Heart left ventricle (tissue), 16 donors: Measurements from ENCODE around the gene VPS29. TPM values are rescaled to one million over a fixed set of nuclear protein-coding genes. Genes with fewer than 3 reads are reported as not detected.

Experiments
- ATAC-seq, 4 donors: fragments of 200-7000 bp; cut with Tn5 transposase; one replicate each; pipeline ENCODE4 v1.9.1; 2020 to 2022; ENCODE audit warnings: moderate library complexity in 4 of 4, mild to moderate bottlenecking in 3 of 4, moderate number of reproducible peaks in 1 of 4
- DNase-seq, 5 donors: peaks; one replicate each; pipeline ENCODE4 v3.0.0-alpha.2; 2020
- H3K27ac ChIP-seq, 12 donors: fragments of 200-600 bp; sonication (generic) in 4 of 12; one replicate each; pipeline versions ENCODE4 v1.5.0 to v1.8.0; 2016 to 2022; ENCODE audit warnings: mild to moderate bottlenecking in 2 of 12
- H3K27me3 ChIP-seq, 9 donors: fragments of 200-600 bp; sonication (generic) in 2 of 9; one replicate each; pipeline versions ENCODE4 v1.5.1 to v1.8.0; 2016 to 2022; ENCODE audit warnings: mild to moderate bottlenecking in 3 of 9
- H3K36me3 ChIP-seq, 9 donors: fragments of 200-600 bp; sonication (generic) in 2 of 9; one replicate each; pipeline versions ENCODE4 v1.5.0 to v1.8.0; 2018 to 2022; ENCODE audit warnings: mild to moderate bottlenecking in 2 of 9
- H3K4me1 ChIP-seq, 12 donors: fragments of 200-600 bp; sonication (generic) in 4 of 12; one replicate each; pipeline versions ENCODE4 v1.5.0 to v1.8.0; 2016 to 2022; ENCODE audit warnings: mild to moderate bottlenecking in 3 of 12
- H3K4me3 ChIP-seq, 12 donors: fragments of 200-600 bp; sonication (generic) in 4 of 12; one replicate each; pipeline versions ENCODE4 v1.5.0 to v1.8.0; 2017 to 2022; ENCODE audit warnings: mild to moderate bottlenecking in 9 of 12, moderate library complexity in 4 of 12
- H3K9me3 ChIP-seq, 12 donors: fragments of 200-600 bp; sonication (generic) in 4 of 12; one replicate each; pipeline versions ENCODE4 v1.5.0 to v1.8.0; 2016 to 2022; ENCODE audit warnings: mild to moderate bottlenecking in 1 of 12
- POLR2A ChIP-seq, 2 donors: fragments of 450-650 bp; IDR thresholded peaks; one replicate each; pipeline ENCODE4 v1.6.1; 2017; ENCODE audit warnings: antibody characterized with exemption in 2 of 2, mild to moderate bottlenecking in 2 of 2, moderate library complexity in 2 of 2
- WGBS, 4 donors: extraction: QIAGEN DNeasy Blood & Tissue Kit in 2 of 4; methylation state at CpG; one replicate each; pipeline versions ENCODE4 v1.1.5 to v1.1.7; 2013 to 2018; 5-methylcytosine and 5-hydroxymethylcytosine counted together
- intact Hi-C, 10 donors: fragments of 100-400 bp; cut with DNase I; formaldehyde crosslinking; loops; one replicate each; pipeline versions ENCODE4 v1.11.1 to v1.14.2; 2022
- polyA plus RNA-seq, 2 donors: library from polyadenylated mRNA; stranded (reverse); fragments of 200-250 nt; gene quantifications; one replicate each; pipeline ENCODE4 v1.2.3, GENCODE V29; 2013
- total RNA-seq, 9 donors: library from RNA; depleted of rRNA in 2 of 9; stranded (reverse); fragments of >200 nt in 2 of 9; fragmentation: NEBNext Ultra II Directional in 3 of 9; extraction: Animal tissue kit (Norgen Biotek cat#: 25700) in 3 of 9; gene quantifications; one replicate each; pipeline versions ENCODE4 v1.1.0 to v1.2.4, GENCODE V29; 2016 to 2023
- TF ChIP-seq, protein P1 (sequence below), 12 donors: fragments of 200-600 bp; sonication (generic) in 4 of 12; IDR thresholded peaks; one replicate each; pipeline versions ENCODE4 v1.5.0 to v1.8.0; 2018 to 2022; ENCODE audit warnings: antibody characterized with exemption in 12 of 12, mild to moderate bottlenecking in 5 of 12
- donor health status: ischemic (EF 13 %, LVEDD 7.1; RV severe dilation, severe dysfunction).
- donor health status: healthy with polysubstance abuse.
- donor health status: DM: no; HTN: yes; CAD: no.
- donor health status: DM: no; HTN: no; CAD: no.
- donor health status: ischemic (EF 25% LVEDD 6.9; RV normal size, moderate dysfunction).
- donor health status: ischemic (EF 25% LVEDD 5.7; RV mildly dilated, moderate dysfunction).
- donor health status: healthy.
- donor health status: DM: yes; HTN: yes; CAD: no.
- donor health status: ischemic (EF 35%, LVEDD 5.7; RV mildly dilated, moderate dysfunction).
- donor health status: nonischemic (EF 11% LVEDD 7.7; RV severe dilation, severe dysfunction).
- donor health status: DM: yes; HTN: yes; CAD: no.
- donor health status: PGD.
- donor health status: ischemic (EF 29% LVEDD 5.4; RV normal size, mild dysfunction).
- donor health status: nonischemic (EF 23%, LVEDD 6.1; RV moderate dilation, normal function).

VPS29 gene
- total and polyA plus RNA-seq, 11 donors, result 66.7 to 191 (median 89.8) TPM

DNA sequence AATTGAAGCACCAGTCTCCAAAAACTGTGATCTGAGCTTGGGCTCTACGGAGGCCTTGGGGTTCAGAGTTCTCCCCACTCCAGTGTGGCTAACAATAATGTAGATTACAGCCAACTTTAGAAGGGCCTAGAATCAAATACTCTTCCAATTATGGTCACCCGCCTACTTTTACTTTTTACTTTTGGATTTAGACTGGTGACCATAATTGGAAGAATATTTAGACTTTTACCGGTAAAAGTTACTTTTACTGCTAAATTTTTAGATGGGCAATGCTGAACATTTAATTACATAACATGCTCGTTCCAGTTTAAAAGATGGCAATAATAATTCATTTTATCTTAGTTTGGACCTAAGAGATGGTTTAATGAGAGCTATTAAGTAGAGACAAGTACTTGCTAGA is 42.1 kb upstream of the VPS29 start:
- ATAC-seq, result no peak
- TF ChIP-seq POLR2A (IDR thresholded peaks at IDR 0.05), result no peak
- TF ChIP-seq, protein P1, sequence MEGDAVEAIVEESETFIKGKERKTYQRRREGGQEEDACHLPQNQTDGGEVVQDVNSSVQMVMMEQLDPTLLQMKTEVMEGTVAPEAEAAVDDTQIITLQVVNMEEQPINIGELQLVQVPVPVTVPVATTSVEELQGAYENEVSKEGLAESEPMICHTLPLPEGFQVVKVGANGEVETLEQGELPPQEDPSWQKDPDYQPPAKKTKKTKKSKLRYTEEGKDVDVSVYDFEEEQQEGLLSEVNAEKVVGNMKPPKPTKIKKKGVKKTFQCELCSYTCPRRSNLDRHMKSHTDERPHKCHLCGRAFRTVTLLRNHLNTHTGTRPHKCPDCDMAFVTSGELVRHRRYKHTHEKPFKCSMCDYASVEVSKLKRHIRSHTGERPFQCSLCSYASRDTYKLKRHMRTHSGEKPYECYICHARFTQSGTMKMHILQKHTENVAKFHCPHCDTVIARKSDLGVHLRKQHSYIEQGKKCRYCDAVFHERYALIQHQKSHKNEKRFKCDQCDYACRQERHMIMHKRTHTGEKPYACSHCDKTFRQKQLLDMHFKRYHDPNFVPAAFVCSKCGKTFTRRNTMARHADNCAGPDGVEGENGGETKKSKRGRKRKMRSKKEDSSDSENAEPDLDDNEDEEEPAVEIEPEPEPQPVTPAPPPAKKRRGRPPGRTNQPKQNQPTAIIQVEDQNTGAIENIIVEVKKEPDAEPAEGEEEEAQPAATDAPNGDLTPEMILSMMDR (IDR thresholded peaks at IDR 0.05), result no peak
- no peak for DNase-seq
- H3K9me3 ChIP-seq, result no peaks in the 10 kb centered on the region
- intact Hi-C loops, result loop anchor here in 3 of 10 donors (5.0 kb wide), 1 partner anchor 38 kb away; the partner anchor contains the start of gene PPTC7 (in 3 of the 3)
- H3K4me3 ChIP-seq, result peak overlapping the region in 1 of 12 donors; percentile 9
- WGBS, 4 donors, result 74 to 85% (median 82%) methylated on average over 4 of the region's 4 CpGs
- H3K27me3 ChIP-seq, result no peaks in the 10 kb centered on the region
- H3K4me1 ChIP-seq, result peaks cover 13 to 62% (median 37%) of the 10 kb centered on the region in 12 donors
- peaks cover 0 to 39% (median 19%) of the 10 kb centered on the region in 9 donors for H3K36me3 ChIP-seq
- H3K27ac ChIP-seq, result peak overlapping the region; percentile 40 to 91 (median 79)

DNA sequence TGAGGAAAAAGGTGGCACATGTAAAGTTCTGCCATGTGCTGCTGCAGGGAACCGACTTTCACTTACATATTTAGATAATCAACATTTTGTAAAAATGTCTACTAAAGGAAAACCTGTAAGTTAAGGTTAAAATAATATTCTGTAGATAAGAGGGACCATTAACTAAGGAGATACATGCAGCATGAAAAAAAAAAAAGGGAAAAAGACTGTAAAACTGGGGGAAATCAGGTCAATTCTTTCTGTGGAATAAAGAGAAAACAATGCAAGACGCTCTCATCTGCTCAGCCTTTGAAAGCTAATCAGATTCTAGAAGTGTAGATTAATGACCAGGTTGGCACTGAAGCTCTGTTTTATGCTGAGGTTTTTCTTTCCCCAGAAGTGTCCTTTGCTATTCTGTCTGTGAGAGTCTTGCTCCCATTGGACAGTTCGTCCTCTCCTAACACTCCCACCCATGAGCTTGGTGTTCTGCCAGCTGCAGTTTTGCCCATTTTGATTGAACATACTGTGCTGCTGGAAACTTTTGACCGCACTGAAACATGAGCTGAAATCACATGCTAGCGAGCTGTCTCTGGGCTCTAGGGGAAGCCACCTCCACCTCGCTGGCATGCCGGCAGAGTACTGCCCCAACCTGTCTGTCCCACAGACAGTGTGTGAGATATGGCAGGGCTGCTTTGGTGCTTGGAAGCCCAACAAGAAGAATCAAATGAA is 41.5 kb upstream of the VPS29 start:
- peaks cover 13 to 63% (median 38%) of the 10 kb centered on the region in 12 donors for H3K4me1 ChIP-seq

DNA sequence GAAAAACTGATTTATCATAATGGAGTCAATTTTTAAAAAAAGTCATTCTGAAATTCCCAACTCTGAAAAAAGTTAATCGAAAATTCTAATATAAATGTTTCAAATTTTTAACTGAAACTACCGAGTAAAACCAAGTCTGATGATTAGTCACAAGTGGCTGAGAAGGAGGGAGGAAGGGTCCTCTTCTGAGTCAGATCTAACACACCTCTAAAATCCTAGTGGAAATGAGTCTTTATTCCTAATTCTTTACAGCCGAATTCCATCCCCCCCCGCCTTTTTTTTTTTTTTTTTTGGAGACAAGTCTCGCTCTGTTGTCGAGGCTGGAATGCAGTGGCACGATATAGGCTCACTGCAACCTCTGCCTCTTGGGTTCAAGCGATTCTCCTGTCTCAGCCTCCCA is 38.1 kb upstream of the VPS29 start:
- ATAC-seq, result no peak
- 81 to 90% (median 86%) methylated on average over 8 of the region's 8 CpGs for WGBS, 4 donors
- Histone ChIP-seq H3K4me3 (no peak overlapping the region), H3K27ac (peak overlapping the region in 11 of 12 donors; percentile 28 to 95 (median 84)), H3K4me1 (peaks cover 13 to 70% (median 40%) of the 10 kb centered on the region in 12 donors), H3K27me3 (no peaks in the 10 kb centered on the region), H3K9me3 (no peaks in the 10 kb centered on the region), H3K36me3 (peaks cover 0 to 62% (median 49%) of the 10 kb centered on the region in 9 donors)
- DNase-seq, result no peak
- TF ChIP-seq, protein P1 (IDR thresholded peaks at IDR 0.05), result no peak
- TF ChIP-seq POLR2A (IDR thresholded peaks at IDR 0.05), result no peak
- intact Hi-C loops, result loop anchor here in 3 of 10 donors (5.0 kb wide), 1 partner anchor 42 kb away; the partner anchor contains the start of gene PPTC7 (in 3 of the 3)

More for the DNA sequence above, 41.5 kb upstream of the VPS29 start:
- H3K9me3 ChIP-seq, result no peaks in the 10 kb centered on the region
- H3K4me3 ChIP-seq, result peak overlapping the region in 1 of 12 donors; percentile 9
- H3K27me3 ChIP-seq, result no peaks in the 10 kb centered on the region
- WGBS, 4 donors, result 21 to 32% (median 25%) methylated on average over 7 of the region's 7 CpGs
- intact Hi-C loops, result loop anchor here in 3 of 10 donors (5.0 kb wide), 1 partner anchor 39 kb away; the partner anchor contains the start of gene PPTC7 (in 3 of the 3)
- DNase-seq, result peak; percentile 77 to 92 (median 84)
- peaks cover 0 to 41% (median 23%) of the 10 kb centered on the region in 9 donors for H3K36me3 ChIP-seq
- TF ChIP-seq, protein P1 (IDR thresholded peaks at IDR 0.05), result no peak
- peak in 1 of 2 donors; percentile 34 for TF ChIP-seq POLR2A (IDR thresholded peaks at IDR 0.05)
- ATAC-seq, result peak; percentile 82 to 94 (median 88)
- H3K27ac ChIP-seq, result peak overlapping the region; percentile 40 to 91 (median 79)
